GM19099 (cell line): ENCODE data around the gene FOSL2.

Source experiments
- POLR2A ChIP-seq: IDR thresholded peaks from 3 replicates; pipeline ENCODE4 v1.6.1; 2011; ENCODE audit warnings: low read depth; ENCODE audit not compliant: insufficient read length; ENCODE audit errors: extremely low read depth

The FOSL2 gene

GRCh38 chr2:28352104-28352503 is 40.6 kb upstream of the FOSL2 start:
- no peak for TF ChIP-seq POLR2A

GRCh38 chr2:28352610-28353195 is 40.0 kb upstream of the FOSL2 start:
- no peak for TF ChIP-seq POLR2A

- TF ChIP-seq POLR2A: no peak
Measured at GRCh38 chr2:28354920-28355520, 37.6 kb upstream of the FOSL2 start.

GRCh38 chr2:28355521-28356094 is 37.0 kb upstream of the FOSL2 start:
- no peak for TF ChIP-seq POLR2A

GRCh38 chr2:28356095-28356911 is 36.4 kb upstream of the FOSL2 start:
- TF ChIP-seq POLR2A: no peak

GRCh38 chr2:28357055-28357454 is 35.6 kb upstream of the FOSL2 start:
- TF ChIP-seq POLR2A: no peak

GRCh38 chr2:28357948-28358667 is 34.5 kb upstream of the FOSL2 start:
- no peak for TF ChIP-seq POLR2A

GRCh38 chr2:28358668-28359201 is 33.9 kb upstream of the FOSL2 start:
- no peak for TF ChIP-seq POLR2A

GRCh38 chr2:28359222-28360057 is 33.2 kb upstream of the FOSL2 start:
- no peak for TF ChIP-seq POLR2A

GRCh38 chr2:28360058-28360717 is 32.5 kb upstream of the FOSL2 start:
- no peak for TF ChIP-seq POLR2A

GRCh38 chr2:28360718-28361293 is 31.9 kb upstream of the FOSL2 start:
- no peak for TF ChIP-seq POLR2A

- TF ChIP-seq POLR2A: no peak
Measured at GRCh38 chr2:28361991-28362710, 30.5 kb upstream of the FOSL2 start.

GRCh38 chr2:28362991-28363521 is 29.6 kb upstream of the FOSL2 start:
- no peak for TF ChIP-seq POLR2A
